ENCODE measurements around the gene TNFAIP8.

DNA sequence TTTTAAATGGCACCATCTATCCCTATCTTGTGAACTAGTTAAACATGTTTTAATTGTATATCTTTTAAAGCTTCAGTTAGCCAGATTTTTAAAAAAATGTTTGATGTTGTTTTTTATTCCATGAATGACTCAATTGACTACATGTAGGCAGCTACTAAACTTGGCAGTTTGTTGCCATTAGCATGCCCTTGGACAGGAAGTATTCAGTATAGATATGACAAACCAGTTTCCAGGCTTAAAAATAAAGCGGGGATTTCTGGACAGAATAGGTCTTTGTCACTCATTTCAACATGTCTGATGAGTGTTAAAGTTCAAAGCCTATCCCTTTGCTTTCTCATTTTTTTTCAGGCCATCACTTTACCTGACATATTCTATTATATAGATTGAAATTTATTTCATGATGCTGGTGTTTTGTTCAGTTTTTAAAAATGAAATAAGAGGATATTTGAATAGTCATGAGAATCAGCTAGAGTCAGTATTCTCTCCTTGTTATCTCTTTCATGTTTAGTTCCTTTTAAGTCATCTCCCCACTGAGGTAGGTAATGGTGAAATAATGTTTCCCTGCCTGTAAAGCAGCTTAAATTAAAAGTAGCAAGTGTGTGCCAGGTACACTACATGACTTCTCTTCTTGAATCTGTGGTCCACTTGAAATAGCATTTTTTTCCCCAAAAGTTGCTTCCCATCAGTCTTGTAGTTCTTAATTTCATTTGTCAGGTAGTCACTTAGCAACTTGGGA is 11.9 kb downstream of the TNFAIP8 start:
- TF ChIP-seq, protein P1, sequence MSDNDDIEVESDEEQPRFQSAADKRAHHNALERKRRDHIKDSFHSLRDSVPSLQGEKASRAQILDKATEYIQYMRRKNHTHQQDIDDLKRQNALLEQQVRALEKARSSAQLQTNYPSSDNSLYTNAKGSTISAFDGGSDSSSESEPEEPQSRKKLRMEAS (CRISPR knock-in tag; IDR thresholded peaks at IDR 0.05) = no peak
- TF ChIP-seq, protein P2, sequence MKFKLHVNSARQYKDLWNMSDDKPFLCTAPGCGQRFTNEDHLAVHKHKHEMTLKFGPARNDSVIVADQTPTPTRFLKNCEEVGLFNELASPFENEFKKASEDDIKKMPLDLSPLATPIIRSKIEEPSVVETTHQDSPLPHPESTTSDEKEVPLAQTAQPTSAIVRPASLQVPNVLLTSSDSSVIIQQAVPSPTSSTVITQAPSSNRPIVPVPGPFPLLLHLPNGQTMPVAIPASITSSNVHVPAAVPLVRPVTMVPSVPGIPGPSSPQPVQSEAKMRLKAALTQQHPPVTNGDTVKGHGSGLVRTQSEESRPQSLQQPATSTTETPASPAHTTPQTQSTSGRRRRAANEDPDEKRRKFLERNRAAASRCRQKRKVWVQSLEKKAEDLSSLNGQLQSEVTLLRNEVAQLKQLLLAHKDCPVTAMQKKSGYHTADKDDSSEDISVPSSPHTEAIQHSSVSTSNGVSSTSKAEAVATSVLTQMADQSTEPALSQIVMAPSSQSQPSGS (CRISPR knock-in tag; IDR thresholded peaks at IDR 0.05; ENCODE audit: borderline replicate concordance, low read depth) = no peak
- TF ChIP-seq, protein P3, sequence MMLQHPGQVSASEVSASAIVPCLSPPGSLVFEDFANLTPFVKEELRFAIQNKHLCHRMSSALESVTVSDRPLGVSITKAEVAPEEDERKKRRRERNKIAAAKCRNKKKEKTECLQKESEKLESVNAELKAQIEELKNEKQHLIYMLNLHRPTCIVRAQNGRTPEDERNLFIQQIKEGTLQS (CRISPR knock-in tag; conservative IDR thresholded peaks at IDR 0.05) = no peak
- TF ChIP-seq GABPB1 (CRISPR knock-in tag; IDR thresholded peaks at IDR 0.05) (no peak), GRHL2 (CRISPR knock-in tag; IDR thresholded peaks at IDR 0.05; ENCODE audit: insufficient replicate concordance, severe bottlenecking) (no peak), ZNF232 (CRISPR knock-in tag; IDR thresholded peaks at IDR 0.05) (no peak), ESRRA (CRISPR knock-in tag; IDR thresholded peaks at IDR 0.05; ENCODE audit: borderline replicate concordance) (no peak), CREM (CRISPR knock-in tag; IDR thresholded peaks at IDR 0.05) (no peak), NR2C2 (CRISPR knock-in tag; IDR thresholded peaks at IDR 0.05) (no peak), PRRX2 (CRISPR knock-in tag; IDR thresholded peaks at IDR 0.05) (no peak), CREB1 (CRISPR knock-in tag; IDR thresholded peaks at IDR 0.05) (no peak)
- TF ChIP-seq, protein P4, sequence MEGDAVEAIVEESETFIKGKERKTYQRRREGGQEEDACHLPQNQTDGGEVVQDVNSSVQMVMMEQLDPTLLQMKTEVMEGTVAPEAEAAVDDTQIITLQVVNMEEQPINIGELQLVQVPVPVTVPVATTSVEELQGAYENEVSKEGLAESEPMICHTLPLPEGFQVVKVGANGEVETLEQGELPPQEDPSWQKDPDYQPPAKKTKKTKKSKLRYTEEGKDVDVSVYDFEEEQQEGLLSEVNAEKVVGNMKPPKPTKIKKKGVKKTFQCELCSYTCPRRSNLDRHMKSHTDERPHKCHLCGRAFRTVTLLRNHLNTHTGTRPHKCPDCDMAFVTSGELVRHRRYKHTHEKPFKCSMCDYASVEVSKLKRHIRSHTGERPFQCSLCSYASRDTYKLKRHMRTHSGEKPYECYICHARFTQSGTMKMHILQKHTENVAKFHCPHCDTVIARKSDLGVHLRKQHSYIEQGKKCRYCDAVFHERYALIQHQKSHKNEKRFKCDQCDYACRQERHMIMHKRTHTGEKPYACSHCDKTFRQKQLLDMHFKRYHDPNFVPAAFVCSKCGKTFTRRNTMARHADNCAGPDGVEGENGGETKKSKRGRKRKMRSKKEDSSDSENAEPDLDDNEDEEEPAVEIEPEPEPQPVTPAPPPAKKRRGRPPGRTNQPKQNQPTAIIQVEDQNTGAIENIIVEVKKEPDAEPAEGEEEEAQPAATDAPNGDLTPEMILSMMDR (IDR thresholded peaks at IDR 0.05) = no peak
- TF ChIP-seq, protein P5, sequence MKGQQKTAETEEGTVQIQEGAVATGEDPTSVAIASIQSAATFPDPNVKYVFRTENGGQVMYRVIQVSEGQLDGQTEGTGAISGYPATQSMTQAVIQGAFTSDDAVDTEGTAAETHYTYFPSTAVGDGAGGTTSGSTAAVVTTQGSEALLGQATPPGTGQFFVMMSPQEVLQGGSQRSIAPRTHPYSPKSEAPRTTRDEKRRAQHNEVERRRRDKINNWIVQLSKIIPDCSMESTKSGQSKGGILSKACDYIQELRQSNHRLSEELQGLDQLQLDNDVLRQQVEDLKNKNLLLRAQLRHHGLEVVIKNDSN (CRISPR knock-in tag; IDR thresholded peaks at IDR 0.05) = no peak

Measured in WTC11 (cell line).